ENCODE measurements around the gene MARCHF10. TPM values are rescaled to one million over a fixed set of nuclear protein-coding genes. Genes with fewer than 3 reads are reported as not detected.

MARCHF10 gene
- total RNA-seq, 2 experiments from 2014 or later, result not detected

GRCh38 chr17:62720126-62720850, 87.8 kb downstream of the MARCHF10 start:
- no peaks in the 10 kb centered on the region for H3K27me3 Mint-ChIP-seq
- DNase-seq, result peak in 3 of 14 experiments; percentile 20 to 44 (median 38)
- no peak for TF ChIP-seq CTCF (IDR thresholded peaks at IDR 0.05)
- ChIA-PET CTCF (interaction anchor here (0.7 kb wide), 1 partner anchor 229 kb away, joined by 3 read pairs; no protein-coding TSS in a partner anchor), POLR2A (no interaction called here)
- intact Hi-C loops (cut with DNase I, micrococcal nuclease), result loop anchor here in 1 of 2 experiments (5.0 kb wide), 1 partner anchor 242 kb away; no protein-coding TSS in a partner anchor
- no peaks in the 10 kb centered on the region for H3K27me3 ChIP-seq (ENCODE audit: control insufficient read depth in 1 of 2, insufficient read depth in 2 of 2, low read length in 2 of 2)
- no peak overlapping the region for H3K27ac ChIP-seq (ENCODE audit: low read depth in 1 of 2, low read length in 2 of 2)
- no peak overlapping the region for H3K4me3 Mint-ChIP-seq
- H3K4me3 ChIP-seq (ENCODE audit: low read length), result no peak overlapping the region
- H3K36me3 Mint-ChIP-seq (ENCODE audit: low read depth), result no peaks in the 10 kb centered on the region
- no peak for ATAC-seq (ENCODE audit: poor library complexity)
- no peaks in the 10 kb centered on the region for H3K9me3 Mint-ChIP-seq
- peaks cover 22% of the 10 kb centered on the region for H3K4me1 Mint-ChIP-seq (ENCODE audit: low read depth)
- H3K27ac Mint-ChIP-seq, result no peak overlapping the region
- no peaks in the 10 kb centered on the region for H3K9me3 ChIP-seq (ENCODE audit: control insufficient read depth in 1 of 2, insufficient read depth in 1 of 2, low read length in 2 of 2)
- H3K36me3 ChIP-seq (ENCODE audit: insufficient read depth, low read length), result no peaks in the 10 kb centered on the region
- peaks cover 17% of the 10 kb centered on the region for H3K4me1 ChIP-seq (ENCODE audit: insufficient read depth, low read length)

GRCh38 chr17:62719586-62719985, 88.5 kb downstream of the MARCHF10 start:
- H3K4me3 Mint-ChIP-seq, result no peak overlapping the region
- no peak for DNase-seq
- H3K27ac Mint-ChIP-seq, result no peak overlapping the region
- Histone ChIP-seq H3K9me3 (ENCODE audit: control insufficient read depth in 1 of 2, insufficient read depth in 1 of 2, low read length in 2 of 2) (no peaks in the 10 kb centered on the region), H3K36me3 (ENCODE audit: insufficient read depth, low read length) (no peaks in the 10 kb centered on the region), H3K4me3 (ENCODE audit: low read length) (no peak overlapping the region), H3K4me1 (ENCODE audit: insufficient read depth, low read length) (peaks cover 10% of the 10 kb centered on the region), H3K27me3 (ENCODE audit: control insufficient read depth in 1 of 2, insufficient read depth in 2 of 2, low read length in 2 of 2) (no peaks in the 10 kb centered on the region), H3K27ac (ENCODE audit: low read depth in 1 of 2, low read length in 2 of 2) (no peak overlapping the region)
- H3K36me3 Mint-ChIP-seq (ENCODE audit: low read depth), result no peaks in the 10 kb centered on the region
- TF ChIP-seq CTCF (IDR thresholded peaks at IDR 0.05), result no peak
- intact Hi-C loops (cut with DNase I, micrococcal nuclease), result no loop called here
- CTCF ChIA-PET, result no interaction called here
- ATAC-seq (ENCODE audit: poor library complexity), result no peak
- POLR2A ChIA-PET, result no interaction called here
- no peaks in the 10 kb centered on the region for H3K27me3 Mint-ChIP-seq
- peaks cover 16% of the 10 kb centered on the region for H3K4me1 Mint-ChIP-seq (ENCODE audit: low read depth)
- no peaks in the 10 kb centered on the region for H3K9me3 Mint-ChIP-seq

GRCh38 chr17:62718429-62718828, 89.7 kb downstream of the MARCHF10 start:
- Histone ChIP-seq H3K4me1 (ENCODE audit: insufficient read depth, low read length) (no peaks in the 10 kb centered on the region), H3K4me3 (ENCODE audit: low read length) (no peak overlapping the region), H3K9me3 (ENCODE audit: control insufficient read depth in 1 of 2, insufficient read depth in 1 of 2, low read length in 2 of 2) (no peaks in the 10 kb centered on the region), H3K27me3 (ENCODE audit: control insufficient read depth in 1 of 2, insufficient read depth in 2 of 2, low read length in 2 of 2) (no peaks in the 10 kb centered on the region), H3K36me3 (ENCODE audit: insufficient read depth, low read length) (no peaks in the 10 kb centered on the region), H3K27ac (ENCODE audit: low read depth in 1 of 2, low read length in 2 of 2) (no peak overlapping the region)
- DNase-seq (no peak), ATAC-seq (ENCODE audit: poor library complexity) (no peak)
- Mint-ChIP-seq H3K36me3 (ENCODE audit: low read depth) (no peaks in the 10 kb centered on the region), H3K27ac (no peak overlapping the region), H3K4me3 (no peak overlapping the region), H3K9me3 (no peaks in the 10 kb centered on the region), H3K27me3 (no peaks in the 10 kb centered on the region), H3K4me1 (ENCODE audit: low read depth) (peaks cover 4% of the 10 kb centered on the region)
- intact Hi-C loops (cut with DNase I, micrococcal nuclease), result no loop called here
- CTCF ChIA-PET, result no interaction called here
- POLR2A ChIA-PET, result no interaction called here
- TF ChIP-seq CTCF (IDR thresholded peaks at IDR 0.05), result no peak
